SHP77 treated with DMSO at 0.1 percent for 48 hours (cell line): ENCODE data around the gene SPTBN2.
A peak's percentile ranks its signal among the peaks of the same experiment; 100 is the strongest.

ENCODE experiments used
- DNase-seq: peaks from one replicate; lab custom pipeline; 2025; lab: John Stamatoyannopoulos, UW

SPTBN2 gene

GRCh38 chr11:66701432-66702240 lies 27.4 kb downstream of the SPTBN2 start:
- DNase-seq, result no peak

DNA sequence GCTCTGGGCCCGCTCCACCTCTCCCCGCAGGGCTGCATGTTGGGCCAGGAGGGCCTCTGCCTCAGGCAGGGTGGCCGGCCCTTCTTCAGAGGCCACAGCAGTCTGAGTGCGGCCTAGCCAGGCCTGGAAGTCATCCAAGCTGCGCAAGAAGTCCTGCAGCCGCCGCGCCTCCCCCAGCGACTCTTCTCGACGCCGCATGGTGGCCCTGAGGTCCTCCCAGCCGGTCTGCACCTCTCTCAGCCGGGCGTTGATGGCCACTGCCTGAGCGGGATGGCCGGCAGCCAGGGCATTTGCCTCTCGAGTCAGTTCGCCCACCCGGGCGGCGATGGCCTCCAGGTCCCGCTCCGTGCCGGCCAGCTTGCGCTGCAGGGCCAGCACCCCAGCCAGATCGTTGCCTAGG lies 28.3 kb downstream of the SPTBN2 start:
- no peak for DNase-seq

DNA sequence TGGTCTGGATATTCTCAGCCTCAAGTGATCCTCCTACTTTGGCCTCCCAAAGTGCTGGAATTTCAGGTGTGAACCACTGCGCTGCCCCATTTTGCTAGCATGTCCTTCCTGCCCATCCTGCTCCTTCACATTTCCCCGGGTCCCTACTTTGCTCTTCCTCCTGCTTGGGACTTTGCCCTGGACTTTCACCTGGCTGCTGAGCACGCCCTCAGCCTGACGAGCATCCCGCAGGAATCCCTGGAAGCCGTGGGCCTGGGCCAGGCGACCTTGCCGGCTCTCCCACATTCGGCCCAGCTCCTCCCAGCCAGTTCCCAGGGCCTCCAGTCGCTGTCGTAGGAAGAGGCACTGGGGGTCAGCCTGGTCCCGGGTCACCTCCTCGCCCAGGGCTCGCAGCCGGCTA lies 28.7 kb downstream of the SPTBN2 start:
- DNase-seq, result no peak

DNA sequence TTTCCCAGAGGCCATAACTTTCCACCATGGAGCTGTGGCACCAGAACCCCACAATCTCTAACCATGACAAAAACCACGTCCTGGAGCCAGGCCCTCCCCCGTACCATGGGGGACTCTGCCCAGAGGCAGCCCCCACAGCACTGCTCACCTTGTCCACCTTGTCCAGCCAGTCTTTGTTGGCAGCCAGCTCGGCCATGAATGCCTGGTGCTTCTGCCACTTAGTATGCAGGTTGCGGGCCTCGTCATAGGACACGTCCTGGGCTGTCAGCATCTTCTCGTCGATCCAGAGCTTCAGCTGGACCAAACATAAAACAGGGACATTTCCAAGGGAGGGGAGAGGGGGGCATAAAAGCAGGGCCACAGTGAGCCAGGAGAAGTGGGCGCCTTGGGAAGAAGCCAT lies 30.5 kb downstream of the SPTBN2 start:
- DNase-seq, result no peak

- DNase-seq, result no peak
Observed at GRCh38 chr11:66697988-66698387, 31.0 kb downstream of the SPTBN2 start.

DNA sequence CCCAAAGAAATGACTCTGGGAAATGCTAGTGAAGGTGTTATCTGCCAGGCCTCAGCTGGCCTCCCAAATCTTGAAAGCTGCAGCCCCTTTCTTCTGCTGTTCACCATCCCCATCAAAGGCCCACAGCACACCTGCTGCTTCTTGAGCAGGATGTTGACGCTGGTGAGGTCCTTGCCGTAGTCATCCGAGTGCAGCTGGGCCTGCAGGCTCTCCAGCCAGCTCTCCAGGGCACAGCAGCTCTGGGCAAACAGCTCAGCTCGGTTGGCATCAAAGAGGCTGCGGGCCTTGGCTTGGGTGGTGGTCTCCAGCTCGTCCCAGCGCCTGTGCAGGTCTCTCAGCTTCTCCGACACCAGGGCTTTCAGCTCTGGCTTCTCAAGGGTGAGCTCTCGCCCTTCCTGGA lies 32.9 kb downstream of the SPTBN2 start:
- DNase-seq, result no peak

- DNase-seq, result peak; percentile 90
Observed at GRCh38 chr11:66694732-66695207, 34.2 kb downstream of the SPTBN2 start.

DNA sequence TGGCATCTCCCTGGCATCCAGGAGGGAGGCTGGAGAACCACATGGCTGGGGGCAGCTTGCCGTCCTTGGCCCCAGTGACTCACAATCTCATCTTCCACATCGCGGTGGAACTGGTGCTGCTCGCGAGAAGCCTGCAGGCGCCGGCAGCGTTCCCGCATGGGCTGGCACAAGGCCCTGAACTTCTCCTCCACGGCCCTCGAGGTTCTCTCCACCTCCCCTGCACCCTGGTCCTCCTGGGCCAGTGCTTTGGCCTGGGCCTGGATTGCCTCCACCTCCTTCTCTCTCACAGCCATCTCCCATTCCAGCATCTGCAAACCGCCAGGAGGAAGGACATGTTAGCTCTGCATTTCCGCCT lies 35.0 kb downstream of the SPTBN2 start:
- no peak for DNase-seq

GRCh38 chr11:66693356-66694055 lies 35.5 kb downstream of the SPTBN2 start:
- no peak for DNase-seq

DNA sequence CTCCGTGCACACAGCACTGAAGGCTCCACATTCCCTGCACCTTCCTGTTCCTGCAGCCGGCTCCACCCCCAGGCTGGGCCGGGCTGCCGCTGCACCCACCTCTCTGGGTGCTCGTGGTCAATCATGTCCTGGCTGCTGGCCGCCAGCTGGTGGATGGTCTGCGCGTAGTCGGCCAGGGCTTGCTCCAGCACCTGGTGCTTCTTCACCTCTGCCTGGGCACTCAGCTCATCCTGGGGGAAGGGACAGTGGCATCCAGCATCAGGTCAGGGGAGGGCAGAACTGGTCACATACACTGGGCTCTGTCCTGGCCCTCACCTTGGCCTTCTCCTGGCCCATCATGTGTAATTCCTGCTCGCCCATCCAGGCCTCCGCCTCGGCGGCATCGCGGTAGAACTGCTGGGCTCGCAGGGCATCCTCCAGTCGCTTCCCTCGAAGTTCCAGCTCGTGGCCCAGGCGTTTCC lies 36.1 kb downstream of the SPTBN2 start:
- no peak for DNase-seq

DNA sequence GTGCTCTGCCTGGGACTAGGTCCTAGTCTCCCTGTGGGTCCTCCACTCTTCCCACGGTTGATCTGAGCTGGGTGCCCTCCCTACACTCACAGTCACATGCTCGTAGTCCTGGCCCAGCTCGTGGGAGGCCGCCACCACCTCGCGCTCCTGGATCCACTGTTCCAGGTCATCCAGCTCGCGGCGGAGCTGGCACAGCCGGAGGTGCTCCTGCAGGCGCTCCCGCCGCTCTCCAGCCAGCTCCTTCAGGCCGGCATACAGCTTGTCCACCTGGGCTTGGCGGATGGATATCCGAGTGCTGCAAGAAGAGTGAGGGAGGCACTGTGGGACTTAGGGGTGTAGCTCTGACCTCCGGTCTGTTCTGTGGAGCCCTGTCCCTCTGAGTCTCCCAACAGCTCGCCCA lies 36.6 kb downstream of the SPTBN2 start:
- no peak for DNase-seq

- DNase-seq, result no peak
Observed at GRCh38 chr11:66691311-66691980, 37.6 kb downstream of the SPTBN2 start.

GRCh38 chr11:66689661-66690590 lies 39.1 kb downstream of the SPTBN2 start:
- no peak for DNase-seq

DNA sequence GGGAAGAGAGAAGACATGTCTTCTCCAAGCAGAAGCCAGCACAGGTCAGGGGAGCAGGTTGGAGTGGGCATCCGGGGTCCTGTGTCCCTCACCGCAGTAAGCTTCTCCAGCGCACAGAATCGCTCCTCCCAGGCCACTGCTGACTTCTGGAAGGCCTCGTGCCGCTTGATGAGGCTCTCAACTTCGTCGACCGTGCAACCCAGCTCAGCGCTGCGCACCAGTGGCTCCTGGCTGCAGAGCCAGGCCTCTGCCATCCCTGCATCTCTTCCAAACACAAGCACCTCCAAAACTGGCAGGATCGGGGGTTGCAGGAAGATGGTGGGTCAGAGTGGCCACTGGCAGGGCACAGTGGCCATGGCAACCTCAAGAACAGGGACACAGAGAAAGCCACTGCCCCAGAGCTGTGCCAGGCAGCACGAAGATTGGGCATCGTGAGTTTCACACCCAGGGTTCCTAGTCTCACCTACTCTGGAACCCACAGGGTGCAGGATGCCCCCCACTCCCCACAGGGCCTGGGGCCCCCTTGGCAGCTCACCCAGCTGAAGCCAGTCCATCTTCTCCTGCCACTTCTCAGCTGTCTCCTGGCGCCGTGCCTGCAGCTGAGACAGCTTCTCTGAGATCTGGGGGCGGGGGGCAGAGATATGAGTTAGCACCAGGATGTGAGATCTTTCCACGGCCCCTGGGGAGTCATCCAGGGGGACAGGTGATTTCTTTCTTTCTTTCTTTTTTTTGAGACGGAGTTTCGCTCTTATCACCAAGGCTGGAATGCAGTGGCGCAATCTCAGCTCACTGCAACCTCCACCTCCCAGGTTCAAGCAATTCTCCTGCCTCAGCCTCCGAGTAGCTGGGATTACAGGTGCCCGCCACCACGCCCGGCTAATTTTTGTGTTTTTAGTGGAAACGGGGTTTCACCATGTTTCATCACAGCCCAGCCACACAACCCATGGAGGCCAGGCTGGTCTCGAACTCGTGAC lies 40.2 kb downstream of the SPTBN2 start:
- no peak for DNase-seq

- DNase-seq, result no peak
Observed at GRCh38 chr11:66687831-66688281, 41.2 kb downstream of the SPTBN2 start.

DNA sequence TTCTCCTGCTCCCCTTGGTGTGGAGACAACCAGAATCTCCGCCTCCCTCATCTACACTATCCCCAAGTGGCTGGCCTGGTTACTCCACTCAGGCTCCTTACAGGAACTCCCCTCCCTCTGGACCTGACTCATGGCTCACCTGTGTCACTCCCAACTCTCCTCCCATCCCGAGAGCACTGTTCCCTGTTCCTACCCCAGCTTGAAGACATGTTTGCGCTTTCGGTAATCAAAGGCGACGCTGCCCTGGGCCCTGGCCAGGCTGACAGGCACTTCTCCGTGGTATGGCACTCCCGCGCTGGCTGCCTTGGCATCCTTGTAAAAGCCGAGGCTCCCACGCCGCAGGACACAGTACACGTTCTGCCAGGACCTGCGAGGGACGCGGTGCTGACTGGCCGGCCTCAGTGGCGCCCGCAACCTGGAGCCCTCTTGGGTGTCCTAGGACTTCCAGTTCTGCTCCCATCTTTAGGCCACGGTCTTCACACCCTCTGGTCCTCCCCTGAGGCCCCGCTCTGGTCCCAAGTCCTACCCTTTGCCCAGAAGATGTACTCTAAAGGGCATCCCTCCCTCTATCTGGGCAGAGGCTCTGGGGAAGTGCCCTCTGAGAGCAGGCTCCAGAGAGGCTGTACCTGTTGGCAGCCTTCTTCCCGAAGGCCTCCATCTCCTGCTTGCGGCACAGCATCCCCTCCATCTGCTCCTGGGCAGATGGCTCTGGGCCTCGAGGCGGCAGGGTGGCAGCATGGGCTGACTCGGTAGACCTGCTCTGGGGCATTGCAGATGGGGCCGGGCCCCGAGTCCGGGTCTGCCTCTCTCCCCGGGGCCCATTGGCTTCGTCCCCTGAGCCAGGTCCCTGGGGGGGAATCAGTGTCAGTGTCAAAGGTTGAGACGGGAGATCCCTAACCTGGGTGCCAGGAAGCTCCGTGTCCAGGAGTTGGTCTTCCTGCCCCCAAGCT lies 41.9 kb downstream of the SPTBN2 start:
- DNase-seq, result no peak

DNA sequence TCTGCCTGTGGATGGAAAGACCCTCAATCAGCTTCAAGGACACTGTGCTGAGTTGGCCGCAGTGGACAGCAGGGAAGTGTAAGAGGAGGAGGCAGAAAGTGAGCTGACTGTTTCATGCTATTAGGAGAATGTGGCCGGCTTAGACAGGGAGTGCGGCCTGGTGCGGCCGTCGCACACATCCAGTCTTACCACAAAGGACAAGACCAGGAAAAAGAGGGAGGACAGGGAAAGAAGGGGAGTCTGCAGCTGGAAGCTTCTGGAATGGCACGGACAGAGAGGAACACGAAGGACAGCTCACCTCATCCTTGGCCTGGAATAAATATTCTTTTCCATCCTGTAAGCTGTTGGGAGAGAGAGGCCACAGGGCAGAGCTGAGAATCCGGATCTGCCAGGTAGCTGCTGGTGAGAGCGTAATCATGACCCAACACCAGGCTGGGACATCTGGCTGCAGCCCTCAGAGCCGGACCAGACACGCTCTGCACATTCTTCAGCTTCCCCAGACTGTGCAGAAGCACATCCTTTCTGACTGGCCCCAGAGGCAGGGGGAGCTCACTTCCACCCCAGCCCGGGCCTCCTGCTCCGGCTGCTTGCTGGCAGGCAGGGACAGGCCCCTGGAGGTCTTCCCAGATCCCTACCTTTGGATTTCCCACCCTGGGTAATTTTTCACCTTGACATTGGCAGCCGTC lies 42.8 kb downstream of the SPTBN2 start:
- no peak for DNase-seq

- no peak for DNase-seq
Observed at GRCh38 chr11:66685276-66686099, 43.5 kb downstream of the SPTBN2 start.
